AG04450 (cell line): ENCODE results near the gene WSCD2. TPM values are rescaled to one million over a fixed set of nuclear protein-coding genes. Genes with fewer than 3 reads are reported as not detected.

Source experiments
- CTCF ChIA-PET: fragments of 300-600, 350-600 bp; formaldehyde crosslinking; extraction: SDS; loops from one replicate; lab custom pipeline; 2022; ENCODE audit warnings: antibody characterized with exemption, inconsistent platforms; lab: Charles Lee
- POLR2A ChIA-PET: fragments of 350-600 bp; formaldehyde crosslinking; extraction: SDS; loops from one replicate; lab custom pipeline; 2021; ENCODE audit warnings: antibody characterized with exemption, inconsistent platforms; lab: Yijun Ruan, JAX
- DNase-seq: peaks from one replicate; pipeline ENCODE4 v3.0.0-alpha.2; 2011; ENCODE audit warnings: low read depth, low spot score
- H3K27ac ChIP-seq: one replicate; pipeline ENCODE4 v1.5.1; 2012; ENCODE audit warnings: low read depth, low read length, control low read depth
- H3K27me3 ChIP-seq: one replicate; pipeline ENCODE4 v1.6.0; 2012; ENCODE audit warnings: low read length; ENCODE audit not compliant: control insufficient read depth, insufficient read depth
- H3K4me3 ChIP-seq: 2 replicates; pipeline ENCODE4 v1.5.1; 2011; ENCODE audit warnings: mild to moderate bottlenecking, low read depth, low read length, control low read depth
- H3K9me3 ChIP-seq: 2 replicates; pipeline ENCODE4 v1.5.1; 2012; ENCODE audit warnings: low read length; ENCODE audit not compliant: control insufficient read depth, insufficient read depth
- CTCF ChIP-seq: IDR thresholded peaks from 2 replicates; pipeline ENCODE4 v1.5.1; 2011; ENCODE audit warnings: low read depth, low read length, control low read depth, inconsistent platforms
- polyA plus RNA-seq: library from polyadenylated mRNA; depleted of rRNA; stranded (reverse); fragments of >200 nt; gene quantifications from 2 replicates; pipeline ENCODE4 v1.2.3, GENCODE V29; 2011

WSCD2 gene
- polyA plus RNA-seq, 1 experiment: not detected

GRCh38 chr12:108282676-108283075, 153.6 kb downstream of the WSCD2 start:
- no peaks in the 10 kb centered on the region for H3K9me3 ChIP-seq
- no peak overlapping the region for H3K27ac ChIP-seq
- ChIA-PET POLR2A (no interaction called here), CTCF (no interaction called here)
- DNase-seq: no peak
- H3K27me3 ChIP-seq: no peaks in the 10 kb centered on the region
- TF ChIP-seq CTCF: no peak
- no peak overlapping the region for H3K4me3 ChIP-seq

GRCh38 chr12:108284163-108284562, 155.1 kb downstream of the WSCD2 start:
- Histone ChIP-seq H3K4me3 (no peak overlapping the region), H3K9me3 (no peaks in the 10 kb centered on the region), H3K27me3 (no peaks in the 10 kb centered on the region), H3K27ac (no peak overlapping the region)
- ChIA-PET CTCF (no interaction called here), POLR2A (no interaction called here)
- no peak for DNase-seq
- no peak for TF ChIP-seq CTCF

GRCh38 chr12:108285016-108285415, 155.9 kb downstream of the WSCD2 start:
- ChIA-PET POLR2A (no interaction called here), CTCF (no interaction called here)
- Histone ChIP-seq H3K4me3 (no peak overlapping the region), H3K27me3 (no peaks in the 10 kb centered on the region), H3K9me3 (no peaks in the 10 kb centered on the region), H3K27ac (no peak overlapping the region)
- DNase-seq: no peak
- TF ChIP-seq CTCF: no peak

GRCh38 chr12:108287227-108287626, 158.1 kb downstream of the WSCD2 start:
- ChIA-PET CTCF (interaction anchor here (0.6 kb wide), 1 partner anchor 271 kb away, joined by 3 read pairs; no protein-coding TSS in a partner anchor), POLR2A (no interaction called here)
- DNase-seq: no peak
- Histone ChIP-seq H3K4me3 (no peak overlapping the region), H3K27ac (no peak overlapping the region), H3K27me3 (no peaks in the 10 kb centered on the region), H3K9me3 (no peaks in the 10 kb centered on the region)
- no peak for TF ChIP-seq CTCF

- DNase-seq: no peak
- CTCF ChIA-PET: no interaction called here
- H3K27ac ChIP-seq: no peak overlapping the region
- POLR2A ChIA-PET: no interaction called here
- no peaks in the 10 kb centered on the region for H3K9me3 ChIP-seq
- no peak overlapping the region for H3K4me3 ChIP-seq
- H3K27me3 ChIP-seq: no peaks in the 10 kb centered on the region
- no peak for TF ChIP-seq CTCF
Observed at GRCh38 chr12:108289350-108290161, 160.5 kb downstream of the WSCD2 start.
